Type B pancreatic cell (in vitro differentiated cells): ENCODE data around the gene SLC66A1. TPM values are rescaled to one million over a fixed set of nuclear protein-coding genes. Genes with fewer than 3 reads are reported as not detected.
A peak's percentile ranks its signal among the peaks of the same experiment; 100 is the strongest.

Experiments
- DNase-seq: peaks from one replicate; pipeline ENCODE4 v3.0.0; 2021; ENCODE audit warnings: mixed read lengths; ENCODE audit not compliant: unreplicated experiment; ENCODE audit errors: extremely low spot score
- H3K27ac Mint-ChIP-seq: 2 replicates; pipeline ENCODE4 v1.8.0; 2021; ENCODE audit warnings: mild to moderate bottlenecking, mixed read lengths
- H3K27me3 Mint-ChIP-seq: 2 replicates; pipeline ENCODE4 v1.8.0; 2021; ENCODE audit warnings: mixed read lengths
- H3K36me3 Mint-ChIP-seq: 2 replicates; pipeline ENCODE4 v1.8.0; 2021; ENCODE audit warnings: mixed read lengths
- H3K4me1 Mint-ChIP-seq: one replicate; pipeline ENCODE4 v1.8.0; 2021; ENCODE audit warnings: mixed read lengths; ENCODE audit not compliant: unreplicated experiment
- H3K4me3 Mint-ChIP-seq: 2 replicates; pipeline ENCODE4 v1.8.0; 2021; ENCODE audit warnings: mild to moderate bottlenecking, mixed read lengths
- H3K9me3 Mint-ChIP-seq: 2 replicates; pipeline ENCODE4 v1.8.0; 2021; ENCODE audit warnings: mixed read lengths
- total RNA-seq: library from RNA; stranded (reverse); gene quantifications from 2 replicates; pipeline ENCODE4 v1.2.1, GENCODE V29; 2021; ENCODE audit warnings: low replicate concordance
- TF ChIP-seq, protein P1 (sequence below): fragments of 200-600 bp; sonication (generic); conservative IDR thresholded peaks from 2 replicates; pipeline ENCODE4 v1.5.0; 2021; ENCODE audit warnings: antibody characterized with exemption, mild to moderate bottlenecking

SLC66A1 gene
- total RNA-seq, 1 donor from 2014 or later = 24.1 TPM

DNA sequence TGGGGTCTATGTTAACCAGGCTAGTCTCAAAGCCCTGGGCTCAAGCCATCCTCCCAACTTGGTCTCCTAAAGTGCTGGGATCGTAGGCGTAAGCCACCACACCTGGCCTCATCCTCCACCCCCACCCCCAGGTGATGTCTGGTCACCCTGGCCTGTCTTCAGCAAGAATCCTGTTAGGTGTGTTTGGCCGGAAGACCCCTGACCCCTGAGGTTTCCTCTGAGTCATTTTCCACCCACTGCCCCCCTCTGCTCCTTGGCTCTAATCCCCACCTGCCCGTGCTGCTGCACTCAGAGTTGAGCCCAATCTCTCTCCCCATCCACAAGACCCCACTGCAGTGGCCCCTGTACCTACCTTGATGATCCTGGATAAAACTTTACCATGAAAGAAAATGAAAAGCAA is 25.2 kb downstream of the SLC66A1 start:
- peaks cover 20% of the 10 kb centered on the region for H3K4me1 Mint-ChIP-seq
- TF ChIP-seq, protein P1, sequence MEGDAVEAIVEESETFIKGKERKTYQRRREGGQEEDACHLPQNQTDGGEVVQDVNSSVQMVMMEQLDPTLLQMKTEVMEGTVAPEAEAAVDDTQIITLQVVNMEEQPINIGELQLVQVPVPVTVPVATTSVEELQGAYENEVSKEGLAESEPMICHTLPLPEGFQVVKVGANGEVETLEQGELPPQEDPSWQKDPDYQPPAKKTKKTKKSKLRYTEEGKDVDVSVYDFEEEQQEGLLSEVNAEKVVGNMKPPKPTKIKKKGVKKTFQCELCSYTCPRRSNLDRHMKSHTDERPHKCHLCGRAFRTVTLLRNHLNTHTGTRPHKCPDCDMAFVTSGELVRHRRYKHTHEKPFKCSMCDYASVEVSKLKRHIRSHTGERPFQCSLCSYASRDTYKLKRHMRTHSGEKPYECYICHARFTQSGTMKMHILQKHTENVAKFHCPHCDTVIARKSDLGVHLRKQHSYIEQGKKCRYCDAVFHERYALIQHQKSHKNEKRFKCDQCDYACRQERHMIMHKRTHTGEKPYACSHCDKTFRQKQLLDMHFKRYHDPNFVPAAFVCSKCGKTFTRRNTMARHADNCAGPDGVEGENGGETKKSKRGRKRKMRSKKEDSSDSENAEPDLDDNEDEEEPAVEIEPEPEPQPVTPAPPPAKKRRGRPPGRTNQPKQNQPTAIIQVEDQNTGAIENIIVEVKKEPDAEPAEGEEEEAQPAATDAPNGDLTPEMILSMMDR = no peak
- DNase-seq = no peak
- peaks cover 5% of the 10 kb centered on the region for H3K36me3 Mint-ChIP-seq
- H3K4me3 Mint-ChIP-seq = no peak overlapping the region
- peak overlapping the region; percentile 69 for H3K27ac Mint-ChIP-seq
- no peaks in the 10 kb centered on the region for H3K9me3 Mint-ChIP-seq
- H3K27me3 Mint-ChIP-seq = no peaks in the 10 kb centered on the region

DNA sequence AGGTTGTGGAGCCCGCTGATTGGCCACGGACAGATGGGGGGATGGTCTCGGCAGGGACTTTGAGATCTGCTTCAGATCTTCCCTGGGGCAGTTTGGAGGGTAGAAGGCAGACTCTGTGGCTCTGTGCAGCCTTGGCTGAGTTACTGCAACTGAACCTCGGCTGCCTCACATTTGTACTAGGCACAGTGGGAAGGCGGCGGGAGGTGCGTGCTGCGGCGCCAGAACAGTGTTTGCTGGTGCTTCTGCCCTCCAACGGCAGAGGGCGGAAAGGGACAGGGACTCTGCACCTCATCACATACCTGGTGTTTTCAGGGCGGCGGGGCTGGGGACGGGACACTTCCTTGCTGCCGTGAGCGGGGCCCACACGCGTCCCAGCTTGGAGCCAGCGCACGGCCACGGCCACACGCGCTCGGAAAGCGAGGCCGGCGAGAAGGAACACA is 26.2 kb downstream of the SLC66A1 start:
- Mint-ChIP-seq H3K4me3 (peak overlapping the region; percentile 67), H3K4me1 (peaks cover 20% of the 10 kb centered on the region), H3K36me3 (peaks cover 8% of the 10 kb centered on the region), H3K9me3 (no peaks in the 10 kb centered on the region), H3K27ac (peak overlapping the region; percentile 75), H3K27me3 (no peaks in the 10 kb centered on the region)
- TF ChIP-seq, protein P1 = peak; percentile 60
- no peak for DNase-seq

DNA sequence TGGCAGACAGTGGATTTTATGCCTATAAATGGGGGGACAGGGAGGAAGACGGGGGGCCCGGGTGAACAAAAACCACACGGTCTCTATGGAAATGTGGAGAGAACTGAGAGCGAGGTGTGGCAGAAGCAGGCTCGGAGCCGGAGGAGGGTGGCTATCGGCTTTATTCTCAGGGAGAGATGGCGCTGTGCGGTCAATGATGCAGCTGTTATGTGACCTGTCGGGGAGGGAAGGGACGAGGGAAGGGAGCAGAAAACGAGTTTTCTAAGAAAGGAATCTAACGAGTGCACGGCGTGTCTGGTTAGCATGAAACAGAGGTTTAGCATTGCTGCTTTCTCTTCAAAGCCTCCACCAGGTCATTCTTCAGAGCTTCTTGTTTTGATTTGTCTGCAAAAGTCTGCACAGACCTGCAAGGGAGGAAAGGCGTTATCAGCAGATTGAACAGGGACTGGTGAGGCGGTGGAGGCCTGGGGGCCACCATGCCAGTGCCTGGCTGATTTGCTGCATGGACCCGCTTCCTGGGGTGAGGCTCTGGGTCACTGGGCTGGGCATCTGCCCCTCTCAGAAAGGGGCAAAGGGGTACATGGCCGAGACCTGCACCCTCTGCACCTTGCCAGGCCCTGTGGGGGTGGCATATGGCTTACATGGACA is 27.2 kb downstream of the SLC66A1 start:
- TF ChIP-seq, protein P1 = no peak
- Mint-ChIP-seq H3K27ac (no peak overlapping the region), H3K27me3 (no peaks in the 10 kb centered on the region), H3K4me3 (no peak overlapping the region), H3K4me1 (peaks cover 20% of the 10 kb centered on the region), H3K9me3 (no peaks in the 10 kb centered on the region), H3K36me3 (peaks cover 8% of the 10 kb centered on the region)
- no peak for DNase-seq

DNA sequence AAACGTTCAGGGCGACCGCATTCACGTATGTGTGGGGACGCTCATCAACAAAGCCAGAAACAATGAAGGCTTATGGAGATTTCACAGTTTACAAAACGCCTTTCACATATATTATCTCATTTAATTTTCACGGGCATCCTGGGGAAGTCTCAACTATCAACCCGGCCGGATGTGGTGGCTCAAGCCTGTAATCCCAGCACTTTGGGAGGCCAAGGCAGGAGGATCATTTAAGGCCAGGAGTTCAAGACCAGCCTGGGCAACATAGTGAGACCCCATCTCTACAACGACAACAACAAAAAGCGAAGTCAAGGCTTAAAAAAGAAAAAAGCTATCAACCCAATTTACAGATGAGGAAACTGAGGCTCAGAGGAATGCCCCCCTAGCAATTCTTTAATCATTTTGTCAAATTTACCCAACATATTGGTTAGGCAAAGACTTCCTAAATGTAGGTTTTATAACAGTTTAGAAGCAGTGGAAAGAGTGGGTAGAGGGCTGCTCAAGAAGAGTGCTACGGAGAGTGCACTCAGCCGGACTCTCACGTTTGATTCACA is 28.3 kb downstream of the SLC66A1 start:
- Mint-ChIP-seq H3K27ac (no peak overlapping the region), H3K36me3 (peaks cover 8% of the 10 kb centered on the region), H3K4me3 (no peak overlapping the region), H3K4me1 (peaks cover 20% of the 10 kb centered on the region), H3K9me3 (no peaks in the 10 kb centered on the region), H3K27me3 (no peaks in the 10 kb centered on the region)
- TF ChIP-seq, protein P1 = no peak
- DNase-seq = no peak

DNA sequence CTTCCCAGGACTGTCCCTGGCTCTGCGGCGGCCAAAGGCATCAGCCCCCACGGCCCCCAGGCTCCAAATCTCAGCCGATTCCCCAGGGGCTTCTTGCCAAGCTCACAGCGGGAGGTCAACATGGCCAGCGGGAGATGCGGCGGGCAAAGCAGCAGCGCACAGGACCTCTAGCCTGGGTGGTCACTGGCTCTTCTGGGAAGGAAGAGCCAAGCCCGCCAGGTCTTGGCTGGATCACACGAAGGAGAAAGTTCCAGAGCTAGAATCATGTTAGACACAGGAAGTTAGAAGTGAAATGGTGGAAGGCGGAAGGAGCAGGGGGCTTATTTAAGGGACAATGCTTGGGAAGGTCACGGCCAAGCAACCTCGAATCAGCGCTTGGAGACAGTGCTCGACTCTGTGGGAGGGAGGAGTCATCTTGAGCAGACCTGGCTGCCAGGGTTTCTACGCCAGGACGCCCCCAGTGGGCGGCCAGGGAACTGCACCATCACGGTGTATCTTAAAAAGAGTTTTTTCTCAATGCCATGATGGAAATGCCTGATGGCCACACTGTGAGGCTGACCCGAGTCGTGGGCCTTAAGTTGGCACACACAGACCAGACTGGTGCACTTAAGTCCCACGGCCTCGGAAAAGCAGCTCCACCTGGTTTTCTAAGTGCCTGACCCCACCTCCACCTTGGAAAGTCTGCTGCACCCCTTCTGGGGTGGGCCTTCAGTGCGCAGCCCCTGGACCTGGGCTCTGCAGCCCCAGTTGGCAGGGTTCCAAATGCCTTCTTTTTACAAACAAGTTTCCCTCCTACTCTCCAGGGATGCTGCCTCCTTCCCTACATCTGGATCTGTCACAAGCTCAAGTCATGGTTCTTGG is 29.3 kb downstream of the SLC66A1 start:
- H3K4me3 Mint-ChIP-seq = peak overlapping the region; percentile 4
- peaks cover 20% of the 10 kb centered on the region for H3K4me1 Mint-ChIP-seq
- no peaks in the 10 kb centered on the region for H3K9me3 Mint-ChIP-seq
- TF ChIP-seq, protein P1 = peak; percentile 89
- peak overlapping the region; percentile 62 for H3K27ac Mint-ChIP-seq
- peak; percentile 81 for DNase-seq
- no peaks in the 10 kb centered on the region for H3K27me3 Mint-ChIP-seq
- H3K36me3 Mint-ChIP-seq = peaks cover 8% of the 10 kb centered on the region
